KG1 (cell line): ENCODE results near the gene MIS12.

Experiments used
- DNase-seq: peaks from one replicate; lab custom pipeline; 2025; lab: John Stamatoyannopoulos, UW

The MIS12 gene, protein sequence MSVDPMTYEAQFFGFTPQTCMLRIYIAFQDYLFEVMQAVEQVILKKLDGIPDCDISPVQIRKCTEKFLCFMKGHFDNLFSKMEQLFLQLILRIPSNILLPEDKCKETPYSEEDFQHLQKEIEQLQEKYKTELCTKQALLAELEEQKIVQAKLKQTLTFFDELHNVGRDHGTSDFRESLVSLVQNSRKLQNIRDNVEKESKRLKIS

DNA sequence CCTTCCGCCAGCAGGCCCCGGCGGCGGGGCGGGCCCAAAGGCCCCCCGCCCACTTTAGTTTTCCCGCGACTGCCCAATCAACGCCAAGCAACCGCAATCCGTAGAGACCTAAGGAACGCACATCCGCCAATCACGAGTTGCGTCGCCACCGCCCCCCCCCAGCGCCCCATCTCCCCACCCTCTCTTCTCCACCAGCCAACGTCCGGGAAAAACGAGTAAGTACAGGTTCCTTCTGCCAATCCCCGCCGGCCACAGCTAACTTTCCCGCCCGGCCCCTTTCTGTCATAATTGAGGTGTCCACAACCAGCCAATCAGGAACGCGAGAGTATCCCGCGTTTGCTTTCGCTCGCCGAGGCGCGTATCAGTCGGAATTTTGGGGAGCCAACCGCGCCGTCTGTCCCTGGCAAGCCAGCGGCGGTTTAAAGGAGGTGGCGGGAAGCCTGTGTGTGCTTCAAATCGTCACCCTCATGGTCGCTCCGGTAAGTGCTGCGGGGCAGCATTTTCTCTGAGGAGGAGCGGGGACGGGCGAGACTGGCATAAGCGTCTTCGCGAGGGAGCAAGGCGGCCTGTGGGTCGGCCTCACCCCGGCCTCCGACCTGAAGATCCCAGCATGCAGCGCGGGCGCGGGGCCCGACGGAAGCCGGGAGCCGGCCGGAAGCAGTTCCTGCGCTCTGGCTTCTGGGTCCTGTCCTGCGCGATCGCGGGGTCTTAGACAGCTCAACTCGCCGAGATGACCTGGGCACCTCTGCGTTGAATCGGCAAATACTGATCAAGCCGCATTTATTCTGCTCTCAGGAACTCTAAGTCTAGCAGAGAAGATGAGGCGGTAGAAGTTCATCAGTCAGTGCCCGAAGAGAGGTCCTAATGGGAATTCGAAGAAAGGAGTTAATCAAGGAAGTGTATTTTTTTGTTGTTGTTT, at the start of gene MIS12:
Gene MIS12, plus strand, starts transcription at position 361 of the 919 bp plus-strand sequence. CDS start 2,297 bp downstream, outside the sequence.
- peak; percentile 70 for DNase-seq

DNA sequence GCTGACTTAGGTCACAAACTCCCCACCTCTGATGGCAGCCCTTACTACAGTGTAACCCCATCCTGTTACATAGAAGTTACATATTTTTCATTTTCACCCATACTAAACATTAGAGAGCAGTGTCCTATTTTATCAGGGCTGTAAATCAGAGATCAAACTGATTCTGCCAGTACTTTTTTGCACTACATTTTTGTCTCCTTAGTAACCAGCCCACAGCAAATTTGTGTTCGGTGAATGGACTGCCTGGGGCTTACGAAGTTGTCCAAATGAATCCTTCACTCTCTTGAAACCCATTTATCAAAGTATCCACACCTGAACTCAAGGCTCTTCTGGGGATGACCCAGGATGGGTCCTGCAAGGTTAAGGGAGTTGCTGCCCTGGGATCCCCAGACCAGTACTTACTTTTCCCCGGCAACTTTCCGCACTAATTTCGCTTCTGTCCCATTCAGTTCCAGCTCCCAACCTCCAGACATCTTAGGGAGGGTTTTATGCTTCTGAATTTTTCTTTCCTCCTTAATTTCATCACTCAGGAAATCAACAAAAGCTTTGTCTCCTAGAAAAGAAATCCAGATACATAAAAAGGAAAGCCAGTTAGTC, 48.5 kb upstream of the MIS12 start:
- no peak for DNase-seq

DNA sequence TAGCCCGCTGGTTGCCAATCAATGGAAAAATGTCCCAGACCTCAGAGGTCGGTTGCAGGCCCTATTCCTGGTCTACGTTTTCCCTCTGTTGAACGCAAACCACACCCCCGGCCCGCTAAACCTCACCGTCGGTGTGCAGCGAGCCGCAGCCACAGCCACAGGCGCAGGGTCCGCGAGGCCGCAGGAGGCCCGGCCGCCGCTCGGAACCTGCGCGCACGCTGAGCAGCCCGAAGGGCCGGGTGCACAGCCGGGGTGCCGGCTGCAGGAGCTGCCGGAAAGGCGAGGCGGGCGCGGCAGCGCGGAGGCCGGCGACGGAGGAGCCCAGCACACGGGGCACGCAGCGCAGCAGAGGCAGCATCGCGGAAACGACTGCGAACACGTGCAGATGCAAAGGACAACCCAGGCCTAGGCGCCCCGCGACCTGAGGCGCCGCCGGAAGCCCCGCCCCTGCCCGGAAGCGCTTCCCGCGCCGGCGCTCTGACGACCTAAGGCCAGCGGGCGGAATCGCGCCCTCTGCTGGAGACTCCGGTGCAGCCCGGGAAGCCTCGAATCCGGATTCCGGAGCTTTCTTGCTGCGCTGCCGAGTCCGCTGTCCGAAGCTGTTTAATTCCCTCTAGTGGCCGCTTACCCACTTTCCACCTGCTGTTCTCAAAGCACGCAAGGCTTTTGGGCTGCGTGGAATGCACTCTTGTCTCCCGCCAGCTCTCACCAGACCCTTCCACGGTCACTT, 47.5 kb upstream of the MIS12 start, which contains the start of gene C1QBP:
Gene C1QBP, minus strand, starts transcription at position 440 of the 730 bp plus-strand sequence. Its CDS starts 82 bp downstream, at position 358.
- DNase-seq: peak; percentile 68

DNA sequence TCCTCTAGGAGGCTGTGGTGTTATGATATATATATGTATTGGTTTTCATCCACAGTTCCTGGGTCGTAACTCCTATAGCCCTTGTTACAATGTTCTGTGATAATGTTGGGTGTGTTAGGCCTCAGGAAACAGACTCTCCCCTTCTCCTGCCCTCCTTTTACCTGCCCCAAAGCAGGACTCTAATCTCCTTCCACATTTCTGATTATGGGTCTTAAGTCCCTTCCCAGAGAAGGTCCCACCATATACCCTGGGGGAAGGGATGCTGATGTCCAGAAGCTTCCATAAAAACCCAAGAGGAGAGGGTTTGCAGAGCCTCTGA, 47.0 kb upstream of the MIS12 start:
- no peak for DNase-seq

DNA sequence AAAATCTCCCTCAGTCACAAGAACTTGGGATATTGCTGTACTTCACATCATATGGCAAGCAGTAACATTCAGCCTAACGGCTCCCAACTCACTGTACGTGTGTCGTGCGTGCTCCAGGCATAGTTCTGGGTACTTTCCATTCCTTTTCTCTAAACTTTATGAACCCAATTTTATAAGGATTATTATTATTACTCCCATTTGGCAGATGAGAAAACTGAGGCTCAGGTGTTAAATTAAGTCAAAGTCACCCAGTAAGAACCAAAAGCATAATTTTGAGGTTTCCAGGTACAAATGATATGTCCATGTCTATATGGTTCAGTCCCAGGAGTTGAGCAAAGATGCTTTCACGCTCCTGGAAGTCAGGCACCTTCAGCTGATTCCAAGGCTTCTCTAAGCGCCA, 42.6 kb upstream of the MIS12 start:
- no peak for DNase-seq

DNA sequence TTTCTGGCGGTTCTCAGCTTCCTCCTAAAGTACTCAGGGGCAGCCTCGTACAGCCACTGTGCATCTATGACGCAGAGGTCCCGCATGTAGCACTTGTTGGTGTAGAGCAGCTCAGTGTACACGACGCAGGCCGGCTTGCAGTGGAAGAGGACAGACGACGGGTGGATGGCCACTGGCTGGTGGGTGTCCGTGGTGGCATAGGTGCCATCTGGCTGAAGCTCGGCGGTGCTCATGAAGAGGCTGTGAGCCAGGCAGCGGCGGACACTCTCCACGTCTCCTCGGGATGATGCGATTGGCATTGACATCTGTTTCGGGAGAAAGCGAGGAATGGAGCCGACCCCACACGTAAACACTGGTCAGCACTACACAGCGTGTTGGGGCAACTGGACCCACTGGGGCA, 42.2 kb upstream of the MIS12 start:
- no peak for DNase-seq

DNA sequence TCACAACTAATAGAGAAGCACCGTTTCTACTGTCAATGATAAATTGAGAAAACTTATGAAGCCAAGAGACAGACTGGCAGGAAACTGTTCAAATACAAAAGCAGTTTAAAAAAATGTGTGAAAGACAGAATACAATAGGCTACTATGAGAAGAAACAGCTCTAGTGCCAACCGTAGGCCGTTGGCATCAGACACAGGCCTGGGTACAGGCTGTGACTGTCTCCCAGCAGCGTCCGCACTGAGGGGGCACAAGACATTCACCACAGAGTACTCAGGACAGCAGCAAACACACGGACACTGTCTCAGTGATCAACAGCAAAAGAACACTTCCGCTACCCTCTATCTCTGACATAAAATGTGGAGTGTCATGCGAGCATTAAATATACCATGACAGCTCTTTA, 39.6 kb upstream of the MIS12 start:
- no peak for DNase-seq

DNA sequence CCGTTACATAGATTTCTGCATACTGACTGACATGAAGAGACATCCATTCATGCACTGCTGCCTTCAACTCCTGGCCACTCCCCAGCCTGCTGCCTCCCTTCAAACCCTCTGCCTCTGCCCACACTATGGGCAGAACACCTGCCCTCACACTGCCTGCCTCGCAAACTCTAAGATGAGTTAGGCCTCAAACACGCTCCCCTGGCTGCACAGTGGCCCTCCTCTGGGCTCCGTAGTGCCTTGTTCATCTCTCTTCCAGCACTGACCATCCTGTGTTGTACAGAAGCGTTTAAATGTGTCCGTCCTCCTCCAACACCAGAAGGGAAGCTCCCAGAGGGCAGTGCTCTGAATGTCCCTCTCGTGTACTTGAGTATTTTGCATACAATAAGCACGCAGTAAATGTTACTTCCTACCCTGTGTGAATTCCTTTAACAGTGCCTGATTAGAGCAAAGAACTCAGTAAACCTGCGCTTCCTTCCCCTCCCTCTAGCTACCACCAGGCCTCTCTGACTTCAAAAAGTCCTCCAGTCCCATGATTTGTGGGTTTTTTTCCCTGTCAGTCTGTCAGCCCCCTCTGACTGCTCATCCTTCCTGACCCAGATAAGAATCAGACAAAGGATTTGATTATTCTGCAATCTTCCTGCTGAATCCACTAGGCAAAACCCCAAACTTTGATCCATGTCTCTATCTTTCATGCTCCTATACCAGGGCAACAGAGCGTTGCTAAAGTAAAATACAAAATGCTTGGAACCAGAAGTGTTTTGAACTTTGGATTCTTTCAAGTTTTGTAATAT, 21.5 kb upstream of the MIS12 start:
- no peak for DNase-seq

DNA sequence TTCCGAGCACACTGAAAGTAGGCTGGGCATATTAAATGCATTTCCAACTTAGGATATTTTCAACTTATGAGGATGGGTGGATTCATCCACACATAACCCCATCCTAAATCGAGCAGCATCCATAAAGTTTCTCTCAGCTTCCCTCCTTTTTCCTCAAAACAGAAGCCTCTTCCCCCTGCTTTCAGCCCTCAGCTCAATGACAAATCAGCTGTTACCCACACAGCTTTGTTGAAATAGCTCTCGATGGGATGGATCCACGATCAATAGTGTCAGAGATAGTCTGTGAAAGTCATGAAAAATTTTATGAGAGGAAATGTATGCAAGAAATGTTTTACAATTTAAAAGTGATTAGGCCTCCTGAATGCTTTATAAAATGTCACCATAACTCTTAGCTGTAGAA, 20.1 kb upstream of the MIS12 start:
- DNase-seq: no peak

DNA sequence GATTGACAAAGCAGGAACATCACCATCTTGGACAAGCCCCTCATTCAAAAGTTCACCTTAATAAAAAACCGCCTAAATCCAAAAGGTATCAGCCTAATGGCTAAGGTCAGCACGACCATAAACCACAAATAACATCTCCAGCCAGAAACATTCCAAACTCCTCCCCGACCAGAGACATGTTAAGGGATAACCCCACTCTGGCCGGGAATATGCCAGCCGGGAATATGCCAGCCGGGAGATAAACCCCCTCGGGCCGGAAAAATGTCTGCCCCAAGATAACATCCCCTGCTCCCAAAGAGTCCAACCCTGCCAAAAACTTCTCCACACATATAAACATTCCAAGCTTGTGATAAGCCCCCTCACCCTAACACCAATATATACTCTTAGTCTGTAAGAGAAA, 18.9 kb upstream of the MIS12 start:
- no peak for DNase-seq

DNA sequence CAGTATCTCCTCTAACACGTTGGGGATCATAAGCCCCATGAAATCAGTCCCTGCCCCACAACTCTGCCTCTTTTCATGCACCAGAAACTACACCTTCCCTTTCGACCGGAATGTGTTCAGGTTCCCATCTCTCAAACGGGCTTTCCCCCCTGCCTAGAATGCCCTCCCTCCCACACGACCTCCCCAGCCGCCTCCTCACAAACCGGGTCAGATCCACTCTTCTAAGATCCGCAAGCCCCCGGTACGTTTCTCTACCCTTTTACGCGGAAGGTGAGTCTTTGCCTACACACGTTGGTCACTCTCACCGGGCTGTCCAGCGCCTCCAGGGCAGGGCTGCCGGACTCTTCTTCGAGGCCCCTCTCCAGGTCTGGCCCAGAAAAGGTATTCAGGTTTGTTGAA, 18.3 kb upstream of the MIS12 start:
- DNase-seq: no peak

DNA sequence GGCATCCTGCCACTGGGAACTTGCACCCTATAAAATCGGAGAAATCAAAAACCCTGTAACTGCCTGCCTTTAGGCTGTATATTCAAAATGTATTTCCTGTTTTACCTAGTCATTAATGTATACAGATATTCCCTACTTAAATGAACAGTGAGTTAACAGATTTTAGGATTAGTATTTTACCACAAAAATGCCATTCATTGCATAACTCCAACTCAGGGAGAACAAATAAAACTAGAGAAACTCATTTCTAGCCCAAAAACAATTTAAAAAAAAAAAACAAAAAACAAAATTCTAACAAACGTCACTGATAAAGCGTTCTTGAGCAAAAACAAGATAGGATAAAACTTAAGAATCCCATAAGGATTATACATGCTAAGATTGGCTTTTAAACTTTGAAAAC, 13.9 kb upstream of the MIS12 start:
- no peak for DNase-seq

DNA sequence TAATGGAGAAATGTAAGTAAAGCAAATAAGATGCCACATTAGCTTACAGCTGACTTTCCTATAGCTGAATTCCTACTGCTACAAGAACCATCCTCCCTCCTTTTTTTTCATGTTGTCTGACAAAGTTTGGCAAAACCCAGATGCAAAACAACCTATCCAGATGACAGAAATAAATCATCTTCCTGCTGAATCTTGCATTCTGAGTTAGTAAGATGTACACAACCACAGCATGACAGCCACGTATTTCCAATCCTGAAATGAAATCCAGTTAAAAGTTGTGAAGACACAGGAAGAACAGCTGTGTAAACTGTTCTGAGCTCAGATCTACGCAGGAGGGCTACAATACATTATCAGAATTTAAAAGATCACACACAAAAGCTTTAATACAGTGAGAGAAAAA, 12.5 kb upstream of the MIS12 start:
- DNase-seq: no peak

DNA sequence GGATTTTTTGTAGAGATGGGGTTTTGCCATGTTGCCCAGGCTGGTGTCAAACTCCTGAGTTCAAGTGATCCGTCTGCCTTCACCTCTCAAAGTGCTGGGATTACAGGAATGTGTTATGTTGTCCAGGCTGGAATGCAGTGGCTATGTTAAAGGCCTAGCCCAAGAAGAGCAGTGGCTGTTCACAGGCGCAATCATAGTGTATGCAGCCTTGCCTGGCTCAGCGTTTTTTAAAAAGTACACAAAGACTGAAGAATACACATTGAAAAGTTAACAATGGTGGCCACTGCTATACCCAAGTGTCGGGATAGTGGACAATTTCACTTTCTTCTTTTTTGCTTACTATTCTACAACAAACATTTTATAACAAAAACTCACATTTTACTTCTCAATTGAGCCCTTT, 7.4 kb upstream of the MIS12 start:
- DNase-seq: no peak

DNA sequence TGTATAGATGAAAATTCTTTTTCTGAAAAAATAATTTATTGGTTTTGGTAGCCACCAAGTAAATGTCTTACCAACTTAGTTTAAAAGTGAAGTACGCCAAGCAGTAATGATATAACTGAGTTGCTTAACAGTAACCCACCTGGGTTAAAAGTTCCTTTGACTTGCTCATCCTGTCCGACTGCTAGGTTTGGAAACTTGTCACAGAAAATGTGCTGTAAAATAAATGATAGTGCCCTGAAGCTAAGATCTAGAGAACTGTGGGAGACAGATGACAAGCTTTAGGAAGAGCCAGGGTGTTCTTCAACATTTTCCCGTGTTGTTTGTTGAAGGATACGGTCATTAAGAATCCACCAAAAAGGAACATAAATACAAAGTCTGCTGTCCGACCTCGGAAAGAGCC, 5.4 kb upstream of the MIS12 start:
- no peak for DNase-seq

DNA sequence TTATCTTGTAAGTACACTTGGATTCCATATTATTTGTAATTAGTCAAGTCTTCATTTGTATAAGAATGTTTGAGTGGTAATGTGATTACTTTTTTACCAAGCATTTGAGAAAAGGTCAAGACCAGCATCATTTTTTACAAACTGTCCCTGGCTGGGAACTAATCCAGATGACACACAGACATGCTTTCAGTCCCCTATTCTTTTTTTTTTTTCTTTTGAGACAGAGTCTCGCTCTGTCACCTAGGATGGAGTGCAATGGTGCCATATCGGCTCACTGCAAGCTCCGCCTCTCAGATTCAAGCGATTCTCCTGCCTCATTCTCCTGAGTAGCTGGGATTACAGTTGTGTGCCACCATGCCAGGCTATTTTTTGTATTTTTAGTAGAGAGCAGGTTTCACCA, 4.9 kb upstream of the MIS12 start:
- DNase-seq: no peak

DNA sequence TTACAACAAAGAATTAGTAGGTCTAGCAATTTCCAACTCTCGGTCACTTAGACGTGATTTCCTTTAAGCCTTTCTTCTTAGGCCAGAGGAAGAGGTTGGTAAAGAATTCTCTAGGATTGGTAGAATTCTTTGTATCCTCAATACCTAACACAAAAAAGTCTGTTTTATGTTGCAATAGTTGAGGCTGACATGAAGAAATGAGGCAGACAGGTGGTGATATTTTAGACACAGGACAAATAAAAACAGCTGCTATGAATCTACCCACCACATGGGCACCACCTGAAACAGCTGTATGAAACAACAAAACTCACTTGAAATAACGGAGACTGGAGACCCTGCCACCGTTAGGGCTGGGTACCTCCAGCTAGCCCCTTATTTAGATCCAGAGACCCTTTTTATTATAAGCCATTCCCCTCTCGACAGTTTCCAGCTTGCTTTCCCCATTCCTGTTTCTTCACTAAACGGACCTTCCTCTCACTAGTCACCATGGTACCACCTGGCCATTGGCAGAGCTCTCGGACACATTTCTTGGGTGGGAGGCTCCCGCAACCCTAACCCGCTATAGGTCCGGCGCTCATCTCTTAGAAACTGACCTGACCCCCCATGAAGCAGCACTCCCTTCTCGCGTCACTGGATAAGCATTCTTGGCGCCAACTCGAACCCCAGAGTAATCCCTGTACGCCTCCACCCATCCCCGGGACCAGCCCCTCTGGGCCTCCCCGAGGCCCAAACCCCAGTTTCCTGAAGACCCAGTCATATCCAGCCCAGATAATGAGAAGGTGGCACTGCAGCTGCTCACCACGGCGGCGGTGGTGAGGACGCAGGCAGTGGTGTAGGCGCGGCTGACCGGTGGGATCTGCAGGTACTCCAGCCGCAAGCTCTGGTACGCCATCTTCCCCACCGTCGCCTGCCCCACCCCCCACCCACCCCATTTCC, 828 bp upstream of the MIS12 start, which contains the start of gene DERL2:
Gene DERL2, minus strand, starts transcription at position 909 of the 936 bp plus-strand sequence. Its CDS starts 17 bp downstream, at position 892.
- DNase-seq: no peak

DNA sequence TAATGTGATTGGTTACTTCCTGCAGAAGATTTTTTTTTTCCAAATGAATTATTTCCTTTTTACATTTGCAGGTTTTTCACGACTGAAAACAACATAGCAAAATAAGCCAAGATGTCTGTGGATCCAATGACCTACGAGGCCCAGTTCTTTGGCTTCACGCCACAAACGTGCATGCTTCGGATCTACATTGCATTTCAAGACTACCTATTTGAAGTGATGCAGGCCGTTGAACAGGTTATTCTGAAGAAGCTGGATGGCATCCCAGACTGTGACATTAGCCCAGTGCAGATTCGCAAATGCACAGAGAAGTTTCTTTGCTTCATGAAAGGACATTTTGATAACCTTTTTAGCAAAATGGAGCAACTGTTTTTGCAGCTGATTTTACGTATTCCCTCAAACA, 2.4 kb downstream of the MIS12 start:
- DNase-seq: no peak

DNA sequence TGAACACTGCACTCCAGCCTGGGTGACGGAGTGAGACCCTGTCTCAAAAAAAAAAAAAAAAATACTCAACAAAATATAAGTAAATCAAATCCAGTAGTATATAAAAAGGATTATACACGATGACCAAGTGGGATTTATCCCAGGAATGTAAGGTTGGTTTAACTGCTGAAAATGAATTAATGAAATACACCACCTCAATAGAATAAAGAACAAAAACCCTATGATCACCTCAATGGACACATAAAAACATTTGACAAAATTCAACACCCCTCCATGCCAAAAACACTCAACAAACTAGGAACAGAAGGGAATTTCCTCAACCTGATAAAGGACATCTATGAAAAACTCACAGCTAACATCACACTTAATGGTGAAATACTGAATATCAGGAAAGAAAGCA, 6.6 kb downstream of the MIS12 start:
- DNase-seq: no peak

DNA sequence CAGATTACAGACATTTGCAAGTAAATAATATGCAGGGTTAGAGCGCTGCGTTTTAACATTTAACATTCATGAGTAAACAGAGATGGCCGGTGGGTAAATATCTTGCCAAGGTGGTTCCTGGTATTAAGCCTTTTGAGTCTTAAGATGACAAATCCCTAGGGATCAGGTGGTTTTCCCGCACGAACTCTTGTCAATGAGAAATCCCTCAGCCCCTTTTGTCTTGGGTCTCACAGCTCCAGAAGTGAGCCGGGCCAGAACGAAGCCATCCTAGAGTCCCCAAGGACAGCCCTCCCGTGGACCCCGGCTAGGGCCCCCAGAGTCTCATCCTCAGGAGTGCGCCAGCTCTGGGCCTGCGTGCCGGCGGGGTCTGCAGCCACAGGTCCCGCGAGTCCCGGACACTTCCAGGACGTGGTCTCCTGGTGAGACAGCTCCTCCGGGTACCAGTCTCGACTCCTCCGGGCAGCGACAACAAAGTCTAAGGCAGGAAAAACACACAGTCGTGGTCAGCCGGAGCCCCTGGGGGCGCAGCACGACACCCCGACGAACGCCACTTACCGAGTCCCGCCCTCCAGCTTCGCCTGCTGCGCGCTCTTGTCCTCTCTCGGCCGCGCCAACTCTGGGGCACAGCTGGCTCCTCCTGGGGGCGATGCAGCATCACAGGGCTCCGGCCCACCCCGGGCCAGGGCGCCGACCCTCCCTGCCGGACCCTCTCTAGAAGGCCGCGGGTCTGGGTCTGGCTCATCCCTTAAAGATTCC, 13.3 kb downstream of the MIS12 start:
- no peak for DNase-seq
